Fibroblast of the aortic adventitia (primary cell): Measurements from ENCODE around the gene PTPA. TPM values are rescaled to one million over a fixed set of nuclear protein-coding genes. Genes with fewer than 3 reads are reported as not detected.

Source experiments
- DNase-seq: peaks from one replicate; pipeline ENCODE4 v3.0.0-alpha.2; 2010; ENCODE audit warnings: low read depth
- H3K4me3 ChIP-seq: 2 replicates; pipeline ENCODE4 v1.5.1; 2011; ENCODE audit warnings: low read depth, mild to moderate bottlenecking, control low read depth, low read length, moderate library complexity
- total RNA-seq: library from RNA; depleted of rRNA; stranded (reverse); fragments of >200 nt; gene quantifications from 2 replicates; pipeline ENCODE4 v1.2.3, GENCODE V29; 2012; ENCODE audit warnings: low replicate concordance
- TF ChIP-seq, protein P1 (sequence below): IDR thresholded peaks from 2 replicates; pipeline ENCODE4 v1.5.1; 2011; ENCODE audit warnings: mild to moderate bottlenecking, low read length, control low read depth, inconsistent platforms; ENCODE audit not compliant: insufficient read depth

Gene PTPA
- total RNA-seq, 1 donor: 91.5 TPM

DNA sequence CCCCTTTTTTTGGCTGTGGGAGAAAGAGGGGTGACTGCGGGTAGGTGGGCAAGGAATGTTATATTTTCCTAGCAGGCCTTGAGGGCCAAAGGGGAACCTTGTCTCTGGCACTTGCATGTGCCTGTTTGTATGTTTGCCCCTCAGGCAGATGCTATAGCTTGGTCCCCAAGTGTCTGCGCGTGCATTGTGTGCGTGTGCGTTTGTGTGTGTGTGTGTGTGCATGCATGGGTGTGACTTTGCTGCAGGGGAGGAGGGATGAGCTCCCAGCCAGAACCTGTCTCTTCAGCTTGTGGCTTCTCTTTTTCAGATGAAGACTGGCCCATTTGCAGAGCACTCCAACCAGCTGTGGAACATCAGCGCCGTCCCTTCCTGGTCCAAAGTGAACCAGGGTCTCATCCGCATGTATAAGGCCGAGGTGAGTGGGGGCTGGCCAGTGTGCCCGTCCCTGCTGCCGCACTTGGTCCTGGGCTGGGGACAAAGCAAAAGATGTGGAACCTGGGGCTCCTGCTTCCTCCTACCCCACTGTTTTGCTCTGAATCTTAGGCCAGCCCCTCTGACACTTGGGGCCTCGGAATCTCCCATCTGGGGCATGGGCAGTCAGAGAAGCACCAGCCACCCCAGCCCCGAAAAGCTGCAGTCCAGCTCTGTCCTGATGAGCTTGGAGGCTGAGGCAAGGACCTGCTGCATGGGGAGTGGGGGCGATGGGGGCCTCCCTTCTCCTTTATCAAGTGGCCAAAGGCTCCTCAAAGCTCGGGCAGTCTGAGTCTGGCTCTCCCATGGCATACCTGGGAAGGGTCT is 31.1 kb downstream of the PTPA start:
- TF ChIP-seq, protein P1, sequence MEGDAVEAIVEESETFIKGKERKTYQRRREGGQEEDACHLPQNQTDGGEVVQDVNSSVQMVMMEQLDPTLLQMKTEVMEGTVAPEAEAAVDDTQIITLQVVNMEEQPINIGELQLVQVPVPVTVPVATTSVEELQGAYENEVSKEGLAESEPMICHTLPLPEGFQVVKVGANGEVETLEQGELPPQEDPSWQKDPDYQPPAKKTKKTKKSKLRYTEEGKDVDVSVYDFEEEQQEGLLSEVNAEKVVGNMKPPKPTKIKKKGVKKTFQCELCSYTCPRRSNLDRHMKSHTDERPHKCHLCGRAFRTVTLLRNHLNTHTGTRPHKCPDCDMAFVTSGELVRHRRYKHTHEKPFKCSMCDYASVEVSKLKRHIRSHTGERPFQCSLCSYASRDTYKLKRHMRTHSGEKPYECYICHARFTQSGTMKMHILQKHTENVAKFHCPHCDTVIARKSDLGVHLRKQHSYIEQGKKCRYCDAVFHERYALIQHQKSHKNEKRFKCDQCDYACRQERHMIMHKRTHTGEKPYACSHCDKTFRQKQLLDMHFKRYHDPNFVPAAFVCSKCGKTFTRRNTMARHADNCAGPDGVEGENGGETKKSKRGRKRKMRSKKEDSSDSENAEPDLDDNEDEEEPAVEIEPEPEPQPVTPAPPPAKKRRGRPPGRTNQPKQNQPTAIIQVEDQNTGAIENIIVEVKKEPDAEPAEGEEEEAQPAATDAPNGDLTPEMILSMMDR: no peak
- H3K4me3 ChIP-seq: peak overlapping the region; percentile 45
- DNase-seq: no peak

DNA sequence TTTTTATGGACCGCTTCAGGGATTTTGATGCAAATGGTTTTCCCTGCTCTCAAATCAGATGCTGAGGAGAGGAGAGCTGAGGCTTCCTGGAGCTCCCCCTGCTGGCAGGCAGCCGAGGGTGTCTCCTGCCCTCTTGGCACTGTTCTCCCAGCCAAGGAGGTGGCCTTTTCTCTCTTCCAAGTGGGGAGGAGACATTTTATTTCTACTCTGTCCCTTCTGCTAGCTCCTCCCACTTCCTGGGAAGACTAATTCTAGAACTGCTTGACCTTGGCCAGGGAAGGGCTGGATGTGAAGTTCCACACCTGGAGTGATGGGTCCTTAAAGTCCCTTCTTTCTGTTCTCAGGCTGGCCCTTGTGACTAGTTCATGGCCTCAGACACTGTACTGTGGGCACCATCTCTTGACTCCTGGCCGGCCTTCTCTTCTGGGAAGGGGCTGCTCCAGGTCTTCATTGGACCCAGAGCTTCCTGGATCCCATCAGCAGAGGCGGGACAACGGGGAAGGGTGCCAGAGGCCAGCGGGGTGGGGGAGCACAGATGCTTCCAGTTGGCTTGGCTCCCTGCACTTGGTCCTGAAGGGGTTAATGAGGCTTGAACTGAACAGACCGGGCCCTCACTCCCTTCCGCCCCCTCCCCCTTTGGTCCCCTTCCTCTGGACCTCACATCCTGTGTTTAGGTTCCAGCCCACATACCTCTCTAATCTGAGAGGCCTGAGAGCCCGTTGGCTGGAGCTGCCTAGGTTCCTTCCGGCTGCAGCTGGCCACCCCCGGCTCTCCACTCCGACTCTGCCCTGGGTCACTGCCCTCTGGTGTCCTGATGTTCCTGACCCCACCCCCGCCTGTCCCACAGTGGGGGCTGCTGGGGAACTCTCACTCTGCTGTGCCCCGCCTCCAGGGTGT is 32.1 kb downstream of the PTPA start:
- peak; percentile 96 for DNase-seq
- TF ChIP-seq, protein P1: peak; percentile 94
- H3K4me3 ChIP-seq: peak overlapping the region; percentile 37

DNA sequence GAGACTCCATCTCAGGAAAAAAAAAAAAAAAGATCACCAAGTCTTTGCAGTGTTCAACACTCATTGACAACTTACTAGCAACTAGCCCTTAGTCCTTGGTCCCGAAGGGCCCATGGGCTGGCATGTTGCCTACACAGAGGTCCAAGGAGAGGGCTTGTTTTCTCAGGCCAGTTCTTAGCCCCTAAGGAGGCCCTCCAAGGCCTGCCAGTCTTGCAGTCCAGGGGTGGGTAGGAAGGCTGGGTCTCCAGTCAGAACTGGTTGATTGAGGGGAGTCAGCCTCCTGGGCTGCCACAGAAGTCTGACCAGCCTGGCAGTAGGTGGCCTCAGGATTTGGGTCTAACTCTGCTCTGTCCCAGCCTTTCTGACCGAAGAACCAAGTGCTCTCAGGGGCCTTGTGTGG is 34.1 kb downstream of the PTPA start:
- H3K4me3 ChIP-seq: no peak overlapping the region
- DNase-seq: peak; percentile 35
- TF ChIP-seq, protein P1: no peak

DNA sequence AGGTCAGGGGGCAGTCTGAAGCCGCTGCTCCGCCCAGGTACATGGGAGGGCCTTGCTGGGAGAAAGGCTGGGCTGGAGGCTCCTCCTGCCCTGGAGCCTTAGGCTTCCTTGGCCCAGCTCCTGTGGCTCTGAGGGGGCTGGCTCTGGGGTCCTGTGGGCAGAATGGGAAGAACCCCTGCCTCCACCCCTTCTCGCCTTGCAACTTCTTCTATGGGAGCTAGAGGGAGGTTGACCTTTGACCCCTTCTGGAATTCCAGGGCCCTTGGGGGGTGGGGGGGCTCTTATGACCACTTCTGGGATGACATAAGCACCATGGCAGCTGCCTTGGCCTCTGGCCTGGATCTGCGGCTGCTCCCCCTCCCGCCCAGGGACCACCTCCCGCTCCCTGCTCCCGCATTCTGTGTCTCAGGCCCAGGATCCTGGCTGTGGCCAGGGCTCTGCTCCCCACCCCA is 34.7 kb downstream of the PTPA start:
- TF ChIP-seq, protein P1: peak; percentile 38
- no peak overlapping the region for H3K4me3 ChIP-seq
- DNase-seq: peak; percentile 97

DNA sequence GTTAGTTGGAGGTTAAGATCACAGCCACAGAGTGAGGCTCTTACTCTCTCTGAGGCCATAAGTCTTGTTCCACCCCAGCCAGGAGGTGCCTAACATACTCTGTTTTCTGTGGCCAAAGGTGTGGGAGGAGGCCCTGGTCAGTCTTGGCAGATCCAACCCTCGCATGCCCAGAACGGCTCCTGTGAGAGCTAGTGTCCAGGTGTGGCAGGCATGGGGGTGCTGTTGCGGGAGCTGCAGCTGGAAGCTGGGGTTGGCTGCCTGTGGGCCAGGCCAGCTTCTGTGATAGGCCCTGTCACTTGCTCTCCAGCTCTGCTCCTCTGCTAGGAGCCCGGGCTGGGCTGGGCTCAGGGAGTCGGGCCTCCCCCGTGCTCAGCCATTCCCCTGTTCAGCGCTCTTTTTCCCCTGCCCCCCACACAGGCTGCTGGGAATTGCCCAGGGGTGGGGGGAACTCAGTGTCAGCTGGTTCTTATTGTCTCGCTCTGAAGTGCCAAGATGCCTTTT is 35.3 kb downstream of the PTPA start:
- H3K4me3 ChIP-seq: no peak overlapping the region
- TF ChIP-seq, protein P1: no peak
- peak; percentile 75 for DNase-seq

DNA sequence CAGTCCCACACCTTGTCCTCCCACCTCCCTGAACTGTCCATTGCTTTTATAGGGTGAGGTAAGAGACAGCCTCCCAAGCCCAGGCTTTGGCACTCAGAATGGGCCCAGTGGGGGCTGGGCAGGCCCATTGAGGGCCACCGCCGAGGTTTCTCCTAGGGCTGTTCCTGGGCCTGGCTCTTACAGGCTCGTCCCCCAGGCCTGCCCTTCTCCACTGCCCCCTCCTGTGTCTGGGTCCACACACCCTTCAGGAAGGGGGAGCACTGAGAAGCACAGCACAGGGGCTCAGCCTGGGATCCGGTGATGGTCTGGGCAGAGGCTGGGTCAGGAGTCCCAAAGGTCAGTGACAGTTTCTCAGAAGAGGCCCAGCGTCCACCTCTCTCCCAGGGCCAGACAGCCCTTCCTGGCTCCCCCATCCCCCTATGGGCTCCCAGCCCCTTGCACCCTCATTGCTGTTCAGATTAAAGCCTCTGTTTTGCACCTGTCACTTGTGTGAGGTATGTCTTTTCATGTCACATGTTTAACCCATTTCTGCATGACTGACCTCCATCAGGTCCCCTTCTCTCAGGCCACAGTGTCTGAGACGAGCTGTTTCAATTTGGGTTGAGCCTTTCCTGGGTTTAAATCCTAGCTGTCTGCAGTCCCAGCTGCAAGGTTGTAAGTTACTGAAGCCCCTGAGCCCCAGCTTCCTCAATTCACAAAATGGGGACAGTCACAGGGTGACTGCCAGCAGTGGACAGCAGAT is 37.4 kb downstream of the PTPA start:
- TF ChIP-seq, protein P1: no peak
- no peak overlapping the region for H3K4me3 ChIP-seq
- no peak for DNase-seq
